AG04449 (cell line): ENCODE results near the gene ROCK2.

ENCODE experiments used
- CTCF ChIA-PET: fragments of 350-600 bp; formaldehyde crosslinking; extraction: SDS; loops from one replicate; lab custom pipeline; 2021; ENCODE audit warnings: antibody characterized with exemption; lab: Yijun Ruan, JAX
- POLR2A ChIA-PET: fragments of 400-600, 350-600 bp; formaldehyde crosslinking; extraction: SDS; loops from one replicate; lab custom pipeline; 2020; ENCODE audit warnings: antibody characterized with exemption, inconsistent platforms; lab: Yijun Ruan, JAX
- DNase-seq: peaks from one replicate; pipeline ENCODE4 v3.0.0-alpha.2; 2010; ENCODE audit warnings: low read depth, low spot score
- H3K4me3 ChIP-seq: 2 replicates; pipeline ENCODE4 v1.5.1; 2011; ENCODE audit warnings: low read depth, mild to moderate bottlenecking, control low read depth, low read length
- CTCF ChIP-seq: IDR thresholded peaks from one replicate; pipeline ENCODE4 v1.5.1; 2011; ENCODE audit warnings: mild to moderate bottlenecking, moderate library complexity, low read length, control low read depth, inconsistent platforms; ENCODE audit not compliant: insufficient read depth; ENCODE audit errors: missing control alignments

ROCK2 gene

GRCh38 chr2:11159574-11160170 is 184.8 kb downstream of the ROCK2 start:
- TF ChIP-seq CTCF, result no peak
- DNase-seq, result no peak
- POLR2A ChIA-PET, result interaction anchor here (0.6 kb wide), 1 partner anchor 1248 kb away, joined by 3 read pairs; no protein-coding TSS in a partner anchor
- CTCF ChIA-PET, result interaction anchor here (1.3 to 1.4 kb wide), 2 partner anchors 26 to 287 kb away, joined by 3 read pairs; a partner anchor contains a TSS
- no peak overlapping the region for H3K4me3 ChIP-seq

- no peak for TF ChIP-seq CTCF
- DNase-seq, result no peak
- no peak overlapping the region for H3K4me3 ChIP-seq
- ChIA-PET CTCF (interaction anchor here (1.3 to 1.4 kb wide), 2 partner anchors 26 to 288 kb away, joined by 3 read pairs; a partner anchor contains a TSS), POLR2A (interaction anchor here (0.6 kb wide), 1 partner anchor 1247 kb away, joined by 3 read pairs; no protein-coding TSS in a partner anchor)
These were observed 185.4 kb downstream of the ROCK2 start for GRCh38 chr2:11158916-11159573.

GRCh38 chr2:11157731-11158130 is 186.7 kb downstream of the ROCK2 start:
- ChIA-PET CTCF (interaction anchor here (0.6 to 1.5 kb wide), 3 partner anchors 44 to 335 kb away, joined by 3 read pairs; no protein-coding TSS in a partner anchor), POLR2A (no interaction called here)

GRCh38 chr2:11157296-11157695 is 187.1 kb downstream of the ROCK2 start:
- ChIA-PET CTCF (interaction anchor here (0.6 to 1.5 kb wide), 4 partner anchors 24 to 334 kb away, joined by 3 to 5 read pairs (median 3); a partner anchor contains a TSS), POLR2A (no interaction called here)

More at GRCh38 chr2:11157731-11158130, 186.7 kb downstream of the ROCK2 start:
- DNase-seq, result no peak
- H3K4me3 ChIP-seq, result no peak overlapping the region
- TF ChIP-seq CTCF, result no peak

GRCh38 chr2:11156396-11157075 is 187.9 kb downstream of the ROCK2 start:
- ChIA-PET POLR2A (no interaction called here), CTCF (interaction anchor here (1.0 to 3.3 kb wide), 3 partner anchors 23 to 290 kb away, joined by 3 to 18 read pairs (median 5); a partner anchor contains a TSS)
- no peak for DNase-seq
- TF ChIP-seq CTCF, result no peak
- H3K4me3 ChIP-seq, result no peak overlapping the region

More at GRCh38 chr2:11157296-11157695, 187.1 kb downstream of the ROCK2 start:
- no peak for TF ChIP-seq CTCF
- DNase-seq, result no peak
- no peak overlapping the region for H3K4me3 ChIP-seq
